Erythroblast (primary cell): ENCODE measurements around the gene MRPL37.
"Not testable (repeated sequence)": the region's sequence is repeated elsewhere in the genome, so short reads cannot be mapped to it uniquely, and the experiment has no call there.

Experiments
- DNase-seq, 2 experiments: peaks; one replicate each; lab custom pipeline; 2025; lab: John Stamatoyannopoulos, UW
- GATA1 ChIP-seq: IDR thresholded peaks from 2 replicates; pipeline ENCODE4 v1.6.1; 2011; ENCODE audit warnings: low read depth, mild to moderate bottlenecking, control low read depth, low read length, moderate library complexity
- POLR2A ChIP-seq: IDR thresholded peaks from 2 replicates; pipeline ENCODE4 v1.6.1; 2011; ENCODE audit warnings: mild to moderate bottlenecking, low read length

The MRPL37 gene

GRCh38 chr1:54178296-54179070 is 21.5 kb upstream of the MRPL37 start:
- DNase-seq: no peak
- no peak for TF ChIP-seq POLR2A
- no peak for TF ChIP-seq GATA1

GRCh38 chr1:54180701-54181360 is 19.1 kb upstream of the MRPL37 start:
- no peak for DNase-seq
- no peak for TF ChIP-seq GATA1
- no peak for TF ChIP-seq POLR2A

- no peak for DNase-seq
- TF ChIP-seq POLR2A (no peak), GATA1 (no peak)
These were observed 13.9 kb upstream of the MRPL37 start for GRCh38 chr1:54186056-54186455.

DNA sequence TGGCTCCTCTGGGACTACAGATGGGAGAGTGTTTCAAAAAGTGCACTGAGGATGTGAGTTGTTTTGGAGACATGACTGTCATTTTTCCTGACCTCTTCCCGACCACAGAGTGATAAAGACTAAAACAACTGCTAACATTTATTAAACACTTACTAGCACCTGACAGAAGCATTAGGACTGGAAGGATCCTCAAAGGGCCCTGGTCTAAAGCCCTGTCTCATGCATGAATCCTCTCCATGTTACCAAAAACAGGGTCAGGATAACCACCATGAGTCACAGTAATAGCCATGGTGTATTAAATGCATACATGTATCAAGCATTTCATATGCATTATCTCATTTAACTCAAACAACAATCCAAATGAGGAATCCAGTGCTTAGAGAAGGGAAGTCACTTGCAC is 11.7 kb upstream of the MRPL37 start:
- TF ChIP-seq GATA1: no peak
- no peak for TF ChIP-seq POLR2A
- DNase-seq: no peak

DNA sequence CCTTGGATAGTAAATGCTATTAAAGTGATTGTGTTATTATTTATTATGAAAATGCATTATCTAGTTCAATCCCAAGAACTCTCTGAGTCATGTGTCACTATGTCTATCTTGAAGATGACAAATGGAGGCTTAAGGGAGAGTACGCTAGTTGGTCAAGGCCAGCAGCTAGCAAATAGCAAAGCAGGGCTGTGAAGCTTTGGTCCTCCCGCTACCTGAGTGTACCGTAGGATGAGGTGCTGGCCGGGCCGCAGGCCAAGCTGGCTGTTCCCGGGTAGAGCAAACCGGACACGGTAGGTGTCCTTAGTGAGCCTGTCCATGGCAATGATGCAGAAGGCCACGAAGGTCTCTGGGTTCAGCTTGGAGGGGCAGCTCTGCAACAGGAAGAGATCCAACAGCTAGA is 9.4 kb upstream of the MRPL37 start:
- no peak for DNase-seq
- TF ChIP-seq POLR2A (no peak), GATA1 (no peak)

- no peak for TF ChIP-seq GATA1
- no peak for TF ChIP-seq POLR2A
- no peak for DNase-seq
These were observed 8.4 kb upstream of the MRPL37 start for GRCh38 chr1:54191525-54191924.

- no peak for TF ChIP-seq GATA1
- TF ChIP-seq POLR2A: no peak
- no peak for DNase-seq
These were observed 6.5 kb upstream of the MRPL37 start for GRCh38 chr1:54193453-54193852.

- TF ChIP-seq GATA1: no peak
- no peak for TF ChIP-seq POLR2A
- peak; percentile 43 to 63 for DNase-seq
These were observed 709 bp upstream of the MRPL37 start for GRCh38 chr1:54199151-54199764.

- DNase-seq: peak in 1 of 2 experiments; percentile 71
These were observed 591 bp downstream of the MRPL37 start for GRCh38 chr1:54200519-54200997.

DNA sequence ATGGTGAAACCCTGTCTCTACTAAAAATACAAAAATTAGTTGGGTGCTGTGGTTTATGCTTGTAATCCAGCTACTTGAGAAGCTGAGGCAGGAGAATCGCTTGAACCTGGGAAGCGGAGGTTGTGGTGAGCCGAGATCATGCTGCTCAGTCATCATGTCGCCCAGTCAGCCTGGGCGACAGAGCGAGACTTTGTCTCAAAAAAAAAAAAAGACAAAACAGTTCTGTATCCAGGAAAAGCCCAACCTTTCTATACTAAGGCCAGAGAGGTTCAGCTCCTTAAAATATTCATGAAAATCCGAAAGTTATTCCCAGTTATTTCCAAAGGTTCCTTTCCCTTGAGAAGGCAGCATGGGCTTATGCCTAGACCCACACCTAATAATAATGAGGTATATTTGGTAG is 4.2 kb downstream of the MRPL37 start:
- TF ChIP-seq GATA1 (no peak), POLR2A (no peak)

More at GRCh38 chr1:54200519-54200997, 591 bp downstream of the MRPL37 start:
- TF ChIP-seq GATA1: no peak
- no peak for TF ChIP-seq POLR2A

DNA sequence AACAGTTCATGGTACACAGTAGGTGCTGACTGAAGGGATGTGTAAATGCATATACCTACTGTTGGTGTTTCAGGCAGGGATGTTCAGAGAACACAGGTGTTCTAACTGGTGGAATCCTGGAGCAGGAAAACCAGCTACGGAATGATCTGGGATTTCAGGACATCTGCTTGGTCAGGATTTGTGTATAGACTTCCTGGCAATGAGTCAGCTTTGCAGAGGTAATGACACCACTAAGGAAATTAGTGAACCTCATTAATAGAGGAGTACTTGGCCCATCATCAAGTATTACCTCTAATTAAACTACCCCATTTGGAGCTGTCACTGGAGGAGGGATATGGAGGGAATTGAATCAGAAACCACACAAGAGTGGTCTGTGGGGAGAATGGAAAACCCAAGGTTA is 7.3 kb downstream of the MRPL37 start:
- DNase-seq: no peak
- no peak for TF ChIP-seq POLR2A
- TF ChIP-seq GATA1: no peak

More for the DNA sequence above, 4.2 kb downstream of the MRPL37 start:
- no peak for DNase-seq

GRCh38 chr1:54207896-54208295 is 7.9 kb downstream of the MRPL37 start:
- DNase-seq: not testable (repeated sequence)

GRCh38 chr1:54212872-54213271 is 12.9 kb downstream of the MRPL37 start:
- peak; percentile 50 for TF ChIP-seq POLR2A
- peak; percentile 65 for TF ChIP-seq GATA1
- DNase-seq: peak; percentile 91 to 96

DNA sequence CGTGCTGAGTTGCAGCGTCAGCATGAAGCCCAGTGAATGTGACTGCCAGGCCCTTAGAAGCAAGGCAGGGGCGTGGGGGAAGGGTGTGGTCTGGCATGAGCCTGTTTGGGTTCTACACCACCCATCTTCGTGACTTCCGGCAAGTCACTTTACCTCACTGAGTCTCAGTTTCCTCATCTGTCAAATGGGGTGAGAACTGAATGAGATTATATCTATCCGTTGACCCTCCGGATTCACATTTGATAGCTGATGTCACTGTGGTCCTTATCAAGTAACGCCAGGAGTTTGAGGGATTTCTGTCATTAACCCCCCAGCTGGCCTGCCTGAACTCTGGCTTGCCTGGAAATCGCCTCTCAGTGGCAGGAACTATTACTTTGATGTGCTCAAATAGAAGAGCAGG is 15.6 kb downstream of the MRPL37 start:
- peak; percentile 58 to 74 for DNase-seq
- TF ChIP-seq GATA1 (no peak), POLR2A (no peak)
